ENCODE measurements around the gene ENO2. TPM values are rescaled to one million over a fixed set of nuclear protein-coding genes. Genes with fewer than 3 reads are reported as not detected.
"Not testable (repeated sequence)": the region's sequence is repeated elsewhere in the genome, so short reads cannot be mapped to it uniquely, and the experiment has no call there.

ENO2 gene
- total and polyA plus RNA-seq, 4 donors = 1.1 to 3.1 (median 1.4) TPM

GRCh38 chr12:6890789-6891645 is 23.4 kb upstream of the ENO2 start (continued):
- no peak for TF ChIP-seq ZBTB33 (IDR thresholded peaks at IDR 0.05)
- TF ChIP-seq FOXA1 (IDR thresholded peaks at IDR 0.05) = peak; percentile 13
- TF ChIP-seq RXRA (IDR thresholded peaks at IDR 0.05) = no peak
- peak in 1 of 2 donors; percentile 47 for TF ChIP-seq HNF4A (conservative IDR thresholded peaks at IDR 0.05)
- peak; percentile 85 for TF ChIP-seq CTCF (IDR thresholded peaks at IDR 0.05; ENCODE audit: low read depth, low read length, missing input control)
- peak; percentile 18 to 22 for TF ChIP-seq GABPA (IDR thresholded peaks at IDR 0.05 in 1 of 2, conservative IDR thresholded peaks at IDR 0.05 in 1 of 2)
- no peak for TF ChIP-seq FOXA2 (IDR thresholded peaks at IDR 0.05)
- TF ChIP-seq MAX (IDR thresholded peaks at IDR 0.05) = no peak

GRCh38 chr12:6891646-6892001 is 22.8 kb upstream of the ENO2 start:
- no peak for DNase-seq (ENCODE audit: low spot score)
- no peak for TF ChIP-seq MAX (IDR thresholded peaks at IDR 0.05)
- Histone ChIP-seq H3K27ac (ENCODE audit: low read depth in 1 of 2, low read length in 2 of 2) (peak overlapping the region; percentile 89 to 91), H3K9ac (ENCODE audit: low read depth in 1 of 2, low read length in 2 of 2) (peak overlapping the region; percentile 84 to 85), H3K27me3 (ENCODE audit: control insufficient read depth in 4 of 4, insufficient read depth in 4 of 4, low read length in 3 of 4) (no peaks in the 10 kb centered on the region), H3K9me3 (ENCODE audit: control insufficient read depth in 4 of 4, low read length in 3 of 4) (no peaks in the 10 kb centered on the region), H3K4me1 (ENCODE audit: control insufficient read depth in 4 of 4, insufficient read depth in 4 of 4, low read length in 3 of 4) (peaks cover 2 to 14% (median 8%) of the 10 kb centered on the region in 4 donors), H3K36me3 (ENCODE audit: control insufficient read depth in 4 of 4, insufficient read depth in 3 of 4, low read depth in 1 of 4, low read length in 3 of 4) (no peaks in the 10 kb centered on the region), H3K4me3 (ENCODE audit: low read depth in 1 of 3, low read length in 3 of 3) (peak overlapping the region; percentile 43 to 68 (median 55))
- 86% methylated on average over 5 of the region's 5 CpGs for WGBS

GRCh38 chr12:6892683-6893082 is 21.7 kb upstream of the ENO2 start:
- H3K9ac ChIP-seq (ENCODE audit: low read depth in 1 of 2, low read length in 2 of 2); H3K27me3 ChIP-seq (ENCODE audit: control insufficient read depth in 4 of 4, insufficient read depth in 4 of 4, low read length in 3 of 4); H3K9me3 ChIP-seq (ENCODE audit: control insufficient read depth in 4 of 4, low read length in 3 of 4); H3K27ac ChIP-seq (ENCODE audit: low read depth in 1 of 2, low read length in 2 of 2); DNase-seq (ENCODE audit: low spot score); H3K4me3 ChIP-seq (ENCODE audit: low read depth in 1 of 3, low read length in 3 of 3); H3K36me3 ChIP-seq (ENCODE audit: control insufficient read depth in 4 of 4, insufficient read depth in 3 of 4, low read depth in 1 of 4, low read length in 3 of 4): not testable (repeated sequence)
- H3K4me1 ChIP-seq (ENCODE audit: control insufficient read depth in 4 of 4, insufficient read depth in 4 of 4, low read length in 3 of 4) = peaks cover 2 to 14% (median 8%) of the 10 kb centered on the region in 4 donors
- WGBS = 97% methylated on average over 3 of the region's 3 CpGs

GRCh38 chr12:6894321-6894720 is 20.1 kb upstream of the ENO2 start:
- H3K9me3 ChIP-seq (ENCODE audit: control insufficient read depth in 4 of 4, low read length in 3 of 4) = no peaks in the 10 kb centered on the region
- no peak for DNase-seq (ENCODE audit: low spot score)
- 92% methylated on average over 3 of the region's 3 CpGs for WGBS
- no peaks in the 10 kb centered on the region for H3K36me3 ChIP-seq (ENCODE audit: control insufficient read depth in 4 of 4, insufficient read depth in 3 of 4, low read depth in 1 of 4, low read length in 3 of 4)
- TF ChIP-seq FOXA2 (IDR thresholded peaks at IDR 0.05) (no peak), REST (IDR thresholded peaks at IDR 0.05) (no peak), GABPA (IDR thresholded peaks at IDR 0.05 in 1 of 2, conservative IDR thresholded peaks at IDR 0.05 in 1 of 2) (no peak), EGR1 (IDR thresholded peaks at IDR 0.05; ENCODE audit: low read depth in 2 of 2) (no peak), SP1 (IDR thresholded peaks at IDR 0.05) (no peak), RXRA (IDR thresholded peaks at IDR 0.05) (no peak), ATF3 (IDR thresholded peaks at IDR 0.05) (no peak), MAX (IDR thresholded peaks at IDR 0.05) (no peak), HNF4G (IDR thresholded peaks at IDR 0.05) (no peak), JUND (IDR thresholded peaks at IDR 0.05) (no peak)
- no peak overlapping the region for H3K4me3 ChIP-seq (ENCODE audit: low read depth in 1 of 3, low read length in 3 of 3)
- H3K27me3 ChIP-seq (ENCODE audit: control insufficient read depth in 4 of 4, insufficient read depth in 4 of 4, low read length in 3 of 4) = no peaks in the 10 kb centered on the region
- H3K4me1 ChIP-seq (ENCODE audit: control insufficient read depth in 4 of 4, insufficient read depth in 4 of 4, low read length in 3 of 4) = peaks cover 2 to 10% (median 8%) of the 10 kb centered on the region in 4 donors
- no peak overlapping the region for H3K9ac ChIP-seq (ENCODE audit: low read depth in 1 of 2, low read length in 2 of 2)
- no peak overlapping the region for H3K27ac ChIP-seq (ENCODE audit: low read depth in 1 of 2, low read length in 2 of 2)
